ENCODE measurements around the gene RPP14.

DNA sequence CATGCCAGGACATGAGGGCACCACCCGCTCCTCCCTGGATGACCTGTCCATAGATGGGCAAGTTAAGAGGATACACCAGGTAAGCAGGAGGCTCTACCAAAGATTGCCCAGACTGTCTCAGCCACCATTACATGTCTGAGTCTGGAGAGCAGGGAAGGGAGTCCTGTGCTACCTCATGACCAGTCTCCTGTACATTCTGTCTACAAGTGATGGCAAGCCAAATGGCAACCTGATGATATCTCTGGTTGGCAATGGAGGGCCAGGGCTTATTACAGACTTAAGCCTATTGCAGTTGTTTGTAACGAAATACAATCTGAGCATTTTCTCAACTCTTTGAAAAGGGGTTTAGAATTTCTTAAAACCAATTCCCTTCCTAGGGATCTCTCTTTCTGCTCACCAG, 36.7 kb upstream of the RPP14 start:
- TF ChIP-seq, protein P1, sequence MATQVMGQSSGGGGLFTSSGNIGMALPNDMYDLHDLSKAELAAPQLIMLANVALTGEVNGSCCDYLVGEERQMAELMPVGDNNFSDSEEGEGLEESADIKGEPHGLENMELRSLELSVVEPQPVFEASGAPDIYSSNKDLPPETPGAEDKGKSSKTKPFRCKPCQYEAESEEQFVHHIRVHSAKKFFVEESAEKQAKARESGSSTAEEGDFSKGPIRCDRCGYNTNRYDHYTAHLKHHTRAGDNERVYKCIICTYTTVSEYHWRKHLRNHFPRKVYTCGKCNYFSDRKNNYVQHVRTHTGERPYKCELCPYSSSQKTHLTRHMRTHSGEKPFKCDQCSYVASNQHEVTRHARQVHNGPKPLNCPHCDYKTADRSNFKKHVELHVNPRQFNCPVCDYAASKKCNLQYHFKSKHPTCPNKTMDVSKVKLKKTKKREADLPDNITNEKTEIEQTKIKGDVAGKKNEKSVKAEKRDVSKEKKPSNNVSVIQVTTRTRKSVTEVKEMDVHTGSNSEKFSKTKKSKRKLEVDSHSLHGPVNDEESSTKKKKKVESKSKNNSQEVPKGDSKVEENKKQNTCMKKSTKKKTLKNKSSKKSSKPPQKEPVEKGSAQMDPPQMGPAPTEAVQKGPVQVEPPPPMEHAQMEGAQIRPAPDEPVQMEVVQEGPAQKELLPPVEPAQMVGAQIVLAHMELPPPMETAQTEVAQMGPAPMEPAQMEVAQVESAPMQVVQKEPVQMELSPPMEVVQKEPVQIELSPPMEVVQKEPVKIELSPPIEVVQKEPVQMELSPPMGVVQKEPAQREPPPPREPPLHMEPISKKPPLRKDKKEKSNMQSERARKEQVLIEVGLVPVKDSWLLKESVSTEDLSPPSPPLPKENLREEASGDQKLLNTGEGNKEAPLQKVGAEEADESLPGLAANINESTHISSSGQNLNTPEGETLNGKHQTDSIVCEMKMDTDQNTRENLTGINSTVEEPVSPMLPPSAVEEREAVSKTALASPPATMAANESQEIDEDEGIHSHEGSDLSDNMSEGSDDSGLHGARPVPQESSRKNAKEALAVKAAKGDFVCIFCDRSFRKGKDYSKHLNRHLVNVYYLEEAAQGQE (IDR thresholded peaks at IDR 0.05): no peak
- TF ChIP-seq, protein P2, sequence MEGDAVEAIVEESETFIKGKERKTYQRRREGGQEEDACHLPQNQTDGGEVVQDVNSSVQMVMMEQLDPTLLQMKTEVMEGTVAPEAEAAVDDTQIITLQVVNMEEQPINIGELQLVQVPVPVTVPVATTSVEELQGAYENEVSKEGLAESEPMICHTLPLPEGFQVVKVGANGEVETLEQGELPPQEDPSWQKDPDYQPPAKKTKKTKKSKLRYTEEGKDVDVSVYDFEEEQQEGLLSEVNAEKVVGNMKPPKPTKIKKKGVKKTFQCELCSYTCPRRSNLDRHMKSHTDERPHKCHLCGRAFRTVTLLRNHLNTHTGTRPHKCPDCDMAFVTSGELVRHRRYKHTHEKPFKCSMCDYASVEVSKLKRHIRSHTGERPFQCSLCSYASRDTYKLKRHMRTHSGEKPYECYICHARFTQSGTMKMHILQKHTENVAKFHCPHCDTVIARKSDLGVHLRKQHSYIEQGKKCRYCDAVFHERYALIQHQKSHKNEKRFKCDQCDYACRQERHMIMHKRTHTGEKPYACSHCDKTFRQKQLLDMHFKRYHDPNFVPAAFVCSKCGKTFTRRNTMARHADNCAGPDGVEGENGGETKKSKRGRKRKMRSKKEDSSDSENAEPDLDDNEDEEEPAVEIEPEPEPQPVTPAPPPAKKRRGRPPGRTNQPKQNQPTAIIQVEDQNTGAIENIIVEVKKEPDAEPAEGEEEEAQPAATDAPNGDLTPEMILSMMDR (IDR thresholded peaks at IDR 0.05): no peak
- TF ChIP-seq, protein P3, sequence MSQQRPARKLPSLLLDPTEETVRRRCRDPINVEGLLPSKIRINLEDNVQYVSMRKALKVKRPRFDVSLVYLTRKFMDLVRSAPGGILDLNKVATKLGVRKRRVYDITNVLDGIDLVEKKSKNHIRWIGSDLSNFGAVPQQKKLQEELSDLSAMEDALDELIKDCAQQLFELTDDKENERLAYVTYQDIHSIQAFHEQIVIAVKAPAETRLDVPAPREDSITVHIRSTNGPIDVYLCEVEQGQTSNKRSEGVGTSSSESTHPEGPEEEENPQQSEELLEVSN (IDR thresholded peaks at IDR 0.05; ENCODE audit: borderline replicate concordance, low read depth): no peak
- no peak for TF ChIP-seq CHD2 (IDR thresholded peaks at IDR 0.05; ENCODE audit: low read length, partially characterized antibody)
- TF ChIP-seq, protein P4, sequence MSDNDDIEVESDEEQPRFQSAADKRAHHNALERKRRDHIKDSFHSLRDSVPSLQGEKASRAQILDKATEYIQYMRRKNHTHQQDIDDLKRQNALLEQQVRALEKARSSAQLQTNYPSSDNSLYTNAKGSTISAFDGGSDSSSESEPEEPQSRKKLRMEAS (IDR thresholded peaks at IDR 0.05): no peak
